Measurements from ENCODE around the gene ZEB1. TPM values are rescaled to one million over a fixed set of nuclear protein-coding genes. Genes with fewer than 3 reads are reported as not detected.
A peak's percentile ranks its signal among the peaks of the same experiment; 100 is the strongest.

ZEB1 gene
- total and polyA plus RNA-seq, 2 of the 13 experiments (the other 11 are each of a cell fraction or from before 2014, with no cell fraction given) = 9.6 to 18.0 TPM

- Histone ChIP-seq H4K20me1 (ENCODE audit: insufficient read depth, low read length) (no peaks in the 10 kb centered on the region), H2AFZ (ENCODE audit: low read length) (no peak overlapping the region), H3K9ac (ENCODE audit: insufficient read depth, low read depth, low read length) (no peak overlapping the region), H3K36me3 (replicated peaks in 1 of 2; ENCODE audit: control insufficient read depth in 1 of 2, insufficient read depth in 2 of 2, low read length in 2 of 2) (no peaks in the 10 kb centered on the region), H3K4me2 (ENCODE audit: low read depth, low read length) (no peak overlapping the region), H3K27me3 (ENCODE audit: control insufficient read depth in 1 of 2, insufficient read depth in 2 of 2, low read length in 2 of 2) (no peaks in the 10 kb centered on the region; a peak in 1 of 5 replicates), H3K9me3 (ENCODE audit: low read length) (no peaks in the 10 kb centered on the region), H3K27ac (ENCODE audit: extremely low read length, insufficient read depth, low read length) (no peak overlapping the region), H3K4me1 (ENCODE audit: insufficient read depth, low read length) (0 out of 2 replicates have a peak, but pooled peaks cover 6% of the 10 kb centered on the region), H3K4me3 (replicated peaks in 1 of 3; ENCODE audit: insufficient read depth in 1 of 3, low read depth in 2 of 3, low read length in 3 of 3) (no peak overlapping the region), H3K79me2 (ENCODE audit: insufficient read depth, low read length) (no peaks in the 10 kb centered on the region)
- ATAC-seq (no peak), FAIRE-seq (no peak), DNase-seq (ENCODE audit: low spot score) (peak; percentile 4)
- POLR2A ChIA-PET = no interaction called here
- in situ Hi-C loops (cut with HindIII; ENCODE audit: extremely low pct_ligation_motif_present, low pct_unique_long_range_greater_than_20kb) = no loop called here
- 14% methylated on average over 6 of the region's 6 CpGs for WGBS (ENCODE audit: low lambda C conversion rate)
- 0 out of 2 replicates have a peak, but pooled peaks have one; percentile 38 for TF ChIP-seq ARID3A (IDR thresholded peaks at IDR 0.05; ENCODE audit: low read depth, low read length)
- TF ChIP-seq MTA1 (CRISPR knock-in tag; IDR thresholded peaks at IDR 0.05; ENCODE audit: borderline replicate concordance) = no peak
- no peak for TF ChIP-seq SRSF4 (IDR thresholded peaks at IDR 0.05; ENCODE audit: low read depth, low read length, poor library complexity, severe bottlenecking)
- TF ChIP-seq ZNF674 (CRISPR knock-in tag; IDR thresholded peaks at IDR 0.05; ENCODE audit: low read depth) = no peak
- TF ChIP-seq CEBPB (IDR thresholded peaks at IDR 0.05; ENCODE audit: borderline replicate concordance, low read depth, low read length) = peak; percentile 44; the same call in 1 of the 2 replicates
- TF ChIP-seq NCOA5 (CRISPR knock-in tag; IDR thresholded peaks at IDR 0.05) = no peak
- intact Hi-C loops (cut with micrococcal nuclease; ENCODE audit: unreplicated experiment) = no loop called here
- no TSS peak for BruUV-seq (replicated peaks)
- CTCF ChIA-PET (ENCODE audit: low intra/inter-chr PET ratio, low total read pairs) = no interaction called here
Observed at GRCh38 chr10:31304291-31304970, 14.6 kb upstream of the ZEB1 start.
